Gastroesophageal sphincter (tissue), 4 donors: Measurements from ENCODE around the gene L1CAM. TPM values are rescaled to one million over a fixed set of nuclear protein-coding genes. Genes with fewer than 3 reads are reported as not detected.

Experiments used
- ATAC-seq: fragments of 150-250 bp; one replicate; pipeline ENCODE4 v1.9.1; 2016; ENCODE audit warnings: mild to moderate bottlenecking, moderate library complexity
- H3K27ac ChIP-seq, 4 donors: fragments of 200-600 bp; sonication (generic) in 3 of 4; 1 replicate in 3 of 4; 2 replicates in 1 of 4; pipeline ENCODE4 v1.5.1; 2016 to 2019
- H3K27me3 ChIP-seq: fragments of 200-600 bp; sonication (generic); one replicate; pipeline ENCODE4 v1.5.1; 2019
- H3K36me3 ChIP-seq, 2 donors: fragments of 200-600 bp; sonication (generic); one replicate each; pipeline ENCODE4 v1.5.1; 2019; ENCODE audit warnings: control low read depth in 1 of 2
- H3K4me1 ChIP-seq, 3 donors: fragments of 200-600 bp; sonication (generic); 1 replicate in 2 of 3; 2 replicates in 1 of 3; pipeline ENCODE4 v1.5.1; 2016 to 2019; ENCODE audit warnings: control low read depth in 2 of 3
- H3K4me3 ChIP-seq, 2 donors: fragments of 200-600 bp; sonication (generic); one replicate each; pipeline ENCODE4 v1.5.1; 2019; ENCODE audit warnings: mild to moderate bottlenecking in 1 of 2, moderate library complexity in 1 of 2
- H3K9me3 ChIP-seq, 3 donors: fragments of 200-600 bp; sonication (generic); one replicate each; pipeline ENCODE4 v1.5.1; 2017 to 2019; ENCODE audit warnings: control low read depth in 2 of 3
- CTCF ChIP-seq, 4 experiments: fragments of 200-600 bp in 2 of 4; fragments of 450-650 bp in 2 of 4; sonication (generic) in 1 of 4; IDR thresholded peaks; one replicate each; pipeline ENCODE4 v1.5.1; 2017 to 2019; ENCODE audit warnings: antibody characterized with exemption in 4 of 4, mild to moderate bottlenecking in 2 of 4, moderate library complexity in 2 of 4
- EP300 ChIP-seq: sonication (generic); formaldehyde crosslinking; IDR thresholded peaks from one replicate; pipeline ENCODE4 v1.6.1; 2017; ENCODE audit warnings: antibody characterized with exemption, mild to moderate bottlenecking
- POLR2A ChIP-seq, 2 donors: fragments of 450-650 bp; IDR thresholded peaks; one replicate each; pipeline ENCODE4 v1.6.1; 2017; ENCODE audit warnings: antibody characterized with exemption in 2 of 2, mild to moderate bottlenecking in 2 of 2, moderate library complexity in 1 of 2
- POLR2AphosphoS5 ChIP-seq: sonication (generic); formaldehyde crosslinking; IDR thresholded peaks from one replicate; pipeline ENCODE4 v1.6.1; 2017; ENCODE audit warnings: antibody characterized with exemption
- WGBS, 2 donors: methylation state at CpG; one replicate each; pipeline ENCODE4 v1.1.5; 2018; ENCODE audit warnings: low coverage in 1 of 2; 5-methylcytosine and 5-hydroxymethylcytosine counted together
- total RNA-seq, 4 donors: library from RNA; depleted of rRNA; stranded (reverse); fragments of >200 nt; gene quantifications; one replicate each; pipeline ENCODE4 v1.1.0, GENCODE V29; 2016

The L1CAM gene
- total RNA-seq, 4 donors from 2014 or later = 16.2 to 53.3 (median 26.7) TPM

- TF ChIP-seq EP300 (no peak), POLR2AphosphoS5 (no peak), CTCF (IDR thresholded peaks at IDR 0.05) (no peak), POLR2A (IDR thresholded peaks at IDR 0.05) (no peak)
- Histone ChIP-seq H3K4me3 (no peak overlapping the region), H3K36me3 (no peaks in the 10 kb centered on the region), H3K4me1 (peaks cover 0 to 21% (median 0%) of the 10 kb centered on the region in 3 donors), H3K27me3 (no peaks in the 10 kb centered on the region), H3K27ac (no peak overlapping the region), H3K9me3 (no peaks in the 10 kb centered on the region)
- ATAC-seq = no peak
- WGBS, 2 donors = no CpG with 5 or more reads among the region's 10 CpGs
Observed at GRCh38 chrX:153832728-153833127, 53.2 kb downstream of the L1CAM start.

- H3K36me3 ChIP-seq = no peaks in the 10 kb centered on the region
- H3K9me3 ChIP-seq = no peaks in the 10 kb centered on the region
- 67 to 69% methylated on average over 6 to 12 of the region's 23 CpGs for WGBS, 2 donors
- peak overlapping the region in 1 of 2 donors; percentile 60 for H3K4me3 ChIP-seq
- no peak for ATAC-seq
- TF ChIP-seq POLR2A (IDR thresholded peaks at IDR 0.05) (no peak), POLR2AphosphoS5 (no peak), EP300 (no peak), CTCF (IDR thresholded peaks at IDR 0.05) (no peak)
- H3K4me1 ChIP-seq = peaks cover 0 to 21% (median 0%) of the 10 kb centered on the region in 3 donors
- H3K27ac ChIP-seq = no peak overlapping the region
- no peaks in the 10 kb centered on the region for H3K27me3 ChIP-seq
Observed at GRCh38 chrX:153831429-153832150, 54.4 kb downstream of the L1CAM start.

- peak overlapping the region in 1 of 2 donors; percentile 60 for H3K4me3 ChIP-seq
- peaks cover 0 to 21% (median 0%) of the 10 kb centered on the region in 3 donors for H3K4me1 ChIP-seq
- TF ChIP-seq EP300 = no peak
- no peak for TF ChIP-seq POLR2AphosphoS5
- no peak for TF ChIP-seq POLR2A (IDR thresholded peaks at IDR 0.05)
- no peak for TF ChIP-seq CTCF (IDR thresholded peaks at IDR 0.05)
- WGBS, 2 donors = no CpG with 5 or more reads among the region's 102 CpGs
- H3K9me3 ChIP-seq = no peaks in the 10 kb centered on the region
- no peaks in the 10 kb centered on the region for H3K27me3 ChIP-seq
- ATAC-seq = peak; percentile 32
- H3K36me3 ChIP-seq = no peaks in the 10 kb centered on the region
- peak overlapping the region in 1 of 4 donors; percentile 37 for H3K27ac ChIP-seq
Observed at GRCh38 chrX:153830640-153831428, 55.1 kb downstream of the L1CAM start.

- ATAC-seq = no peak
- Histone ChIP-seq H3K27ac (peak within 1 kb of the TSS in 3 of 4 donors; percentile 58 to 82 (median 79)), H3K36me3 (no peaks in the 10 kb centered on the region), H3K4me3 (peak within 1 kb of the TSS; percentile 52 to 60), H3K9me3 (no peaks in the 10 kb centered on the region), H3K4me1 (peaks cover 0 to 21% (median 0%) of the 10 kb centered on the region in 3 donors), H3K27me3 (no peaks in the 10 kb centered on the region)
- TF ChIP-seq CTCF (IDR thresholded peaks at IDR 0.05) (no peak), EP300 (no peak), POLR2A (IDR thresholded peaks at IDR 0.05) (no peak), POLR2AphosphoS5 (no peak)
- no CpG with 5 or more reads among the region's 97 CpGs for WGBS, 2 donors
Observed at GRCh38 chrX:153829799-153830639, 56.0 kb downstream of the L1CAM start, which contains the start of gene PDZD4. Gene PDZD4, minus strand, starts transcription at chrX:153830544. Its CDS starts 246 bp downstream, at chrX:153830298.
